Globus pallidus (tissue), 1 donor: ENCODE data around the gene DUSP6.

Source experiments
- DNase-seq: peaks from one replicate; pipeline ENCODE4 v3.0.0-alpha.2; 2015; ENCODE audit warnings: low spot score

DUSP6 gene

DNA sequence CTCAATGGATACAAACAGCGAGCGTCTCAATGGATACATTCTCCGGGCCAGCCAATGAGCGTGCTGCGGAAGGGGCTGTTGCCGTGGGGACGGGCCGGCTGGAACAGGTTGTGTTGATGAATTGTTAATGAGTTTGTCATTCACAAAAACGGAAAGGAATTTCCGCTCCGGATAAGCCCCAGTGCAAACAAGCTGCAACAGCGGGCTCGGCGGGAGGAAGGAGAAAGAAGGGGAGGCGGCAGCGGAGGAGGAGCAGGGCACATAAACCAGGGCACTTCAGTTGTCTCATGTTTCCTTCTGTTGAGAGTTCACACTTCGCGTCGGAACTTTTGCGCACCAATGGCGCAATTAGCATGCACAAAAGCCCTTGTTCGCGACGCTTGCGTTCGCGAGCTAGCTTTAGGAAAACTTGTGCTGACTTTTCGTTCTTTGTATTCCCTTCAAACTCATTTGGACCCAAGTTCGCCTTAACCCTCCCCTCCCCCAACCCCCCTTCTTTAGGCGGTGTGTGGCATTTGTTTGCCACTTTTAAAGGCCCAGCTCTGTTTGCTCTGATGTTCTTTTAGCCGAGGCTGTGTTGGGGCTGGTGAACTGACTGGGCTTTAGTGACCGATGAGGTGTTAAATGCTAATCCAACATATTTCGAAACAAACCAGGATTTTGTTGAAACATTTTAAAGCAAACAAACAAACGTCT is at the start of gene DUSP6:
DUSP6 (minus strand) TSS at position 10 of the 696 bp plus-strand sequence. CDS start 462 bp downstream, outside the sequence.
- peak; percentile 89 for DNase-seq

DNA sequence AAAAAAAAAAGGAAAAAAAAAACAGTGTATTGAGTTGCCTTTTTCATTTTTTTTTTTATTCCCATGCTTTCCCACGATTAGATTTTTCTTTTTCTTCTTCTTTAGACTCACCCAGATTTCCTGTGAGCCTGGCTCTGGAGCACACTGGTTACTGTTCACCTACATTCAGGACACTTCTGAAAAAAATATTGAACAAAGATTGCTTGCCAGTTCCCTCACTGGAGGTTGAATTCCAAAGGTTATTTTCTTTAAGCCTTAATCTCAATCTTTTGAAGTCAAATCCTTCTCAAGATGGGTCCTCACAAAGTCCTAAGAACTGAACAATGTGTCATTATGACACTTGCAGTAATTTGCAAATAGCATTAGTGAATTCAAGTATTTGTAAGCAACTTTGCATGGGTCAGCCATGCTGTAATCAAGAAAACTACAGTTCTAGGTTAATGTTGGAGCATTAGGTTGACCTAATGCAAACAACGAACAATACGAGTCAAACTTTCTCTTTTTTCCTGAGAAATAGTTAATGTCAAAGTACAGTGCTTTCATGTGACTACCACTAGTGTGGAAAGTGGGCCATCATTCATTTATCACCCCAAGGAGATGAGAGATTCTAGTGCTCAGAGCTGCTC is 49.2 kb upstream of the DUSP6 start:
- no peak for DNase-seq

GRCh38 chr12:89400415-89400814 is 48.1 kb upstream of the DUSP6 start:
- no peak for DNase-seq

DNA sequence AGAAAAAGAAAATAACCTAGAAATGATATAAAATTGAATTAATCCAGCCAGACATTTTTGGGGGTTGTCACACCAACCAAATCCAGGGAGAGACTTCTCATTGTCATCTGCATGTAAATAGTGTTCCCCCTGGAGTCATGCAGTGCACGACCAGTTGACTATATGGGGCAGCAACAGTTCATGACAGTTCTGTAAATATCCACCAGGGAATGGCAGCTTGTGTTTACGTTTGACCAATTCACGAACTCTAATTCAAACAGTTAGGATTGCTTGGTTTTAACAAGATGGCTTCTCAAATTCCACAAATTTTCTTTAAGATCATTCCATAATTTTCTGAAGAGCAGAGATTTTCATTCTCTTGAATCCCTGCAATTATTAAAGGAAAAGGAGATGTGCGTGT is 43.4 kb upstream of the DUSP6 start:
- no peak for DNase-seq

DNA sequence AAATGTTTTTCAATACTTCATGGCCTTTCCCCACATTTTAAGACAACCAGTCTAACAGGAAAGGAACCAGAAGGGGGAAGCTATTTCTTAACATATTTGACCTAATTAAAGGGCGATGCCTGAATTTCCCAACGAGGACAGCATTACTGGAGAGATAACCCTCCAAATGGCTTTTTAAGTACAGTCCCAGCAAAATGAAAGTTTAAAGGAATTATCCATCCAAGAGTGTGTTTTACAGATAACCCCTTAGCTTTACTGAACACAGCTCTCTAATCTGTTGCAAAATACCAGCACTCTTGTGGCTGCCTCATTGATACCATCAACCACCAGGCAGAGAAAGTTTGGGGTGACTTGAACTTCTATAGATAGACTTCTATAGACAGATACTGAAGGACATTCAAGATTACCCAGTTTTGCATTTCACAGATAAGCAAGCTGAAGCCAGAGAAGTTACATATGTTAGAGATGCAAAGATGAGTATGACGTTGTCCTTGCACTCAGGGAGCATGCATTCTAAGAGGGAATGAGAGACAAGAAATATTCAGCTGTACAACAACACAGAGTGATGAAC is 41.3 kb upstream of the DUSP6 start:
- no peak for DNase-seq

- DNase-seq = no peak
Observed at GRCh38 chr12:89392391-89392790, 40.1 kb upstream of the DUSP6 start.

DNA sequence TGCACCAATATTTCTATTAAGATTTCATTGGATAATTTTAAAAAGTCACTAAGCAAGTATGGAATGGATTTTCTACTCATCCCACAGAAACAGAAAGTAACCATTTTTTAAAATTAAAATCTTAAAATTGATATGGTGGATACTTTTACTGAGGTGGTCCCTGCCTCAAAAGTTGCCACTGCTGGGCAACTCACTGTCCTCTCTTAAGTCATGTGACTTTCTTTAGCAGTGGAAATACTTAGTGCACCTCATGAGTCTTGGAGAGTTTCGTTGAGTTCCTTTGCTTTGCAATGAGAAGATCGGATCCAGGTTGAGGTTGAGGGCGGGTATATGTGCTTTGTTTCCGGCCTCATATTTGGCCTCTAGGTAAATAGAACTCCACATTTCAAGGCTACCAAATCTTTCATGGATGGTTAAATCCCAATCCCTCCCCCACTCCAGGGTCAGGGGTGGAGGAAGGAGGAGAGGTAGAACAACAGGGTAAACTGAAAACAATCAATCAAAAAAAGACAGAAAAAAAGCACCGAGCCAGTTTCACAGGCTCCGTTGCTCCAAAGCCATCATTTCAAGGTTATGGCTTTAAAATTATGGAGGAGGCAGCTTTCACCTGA is 39.5 kb upstream of the DUSP6 start:
- DNase-seq = no peak

DNA sequence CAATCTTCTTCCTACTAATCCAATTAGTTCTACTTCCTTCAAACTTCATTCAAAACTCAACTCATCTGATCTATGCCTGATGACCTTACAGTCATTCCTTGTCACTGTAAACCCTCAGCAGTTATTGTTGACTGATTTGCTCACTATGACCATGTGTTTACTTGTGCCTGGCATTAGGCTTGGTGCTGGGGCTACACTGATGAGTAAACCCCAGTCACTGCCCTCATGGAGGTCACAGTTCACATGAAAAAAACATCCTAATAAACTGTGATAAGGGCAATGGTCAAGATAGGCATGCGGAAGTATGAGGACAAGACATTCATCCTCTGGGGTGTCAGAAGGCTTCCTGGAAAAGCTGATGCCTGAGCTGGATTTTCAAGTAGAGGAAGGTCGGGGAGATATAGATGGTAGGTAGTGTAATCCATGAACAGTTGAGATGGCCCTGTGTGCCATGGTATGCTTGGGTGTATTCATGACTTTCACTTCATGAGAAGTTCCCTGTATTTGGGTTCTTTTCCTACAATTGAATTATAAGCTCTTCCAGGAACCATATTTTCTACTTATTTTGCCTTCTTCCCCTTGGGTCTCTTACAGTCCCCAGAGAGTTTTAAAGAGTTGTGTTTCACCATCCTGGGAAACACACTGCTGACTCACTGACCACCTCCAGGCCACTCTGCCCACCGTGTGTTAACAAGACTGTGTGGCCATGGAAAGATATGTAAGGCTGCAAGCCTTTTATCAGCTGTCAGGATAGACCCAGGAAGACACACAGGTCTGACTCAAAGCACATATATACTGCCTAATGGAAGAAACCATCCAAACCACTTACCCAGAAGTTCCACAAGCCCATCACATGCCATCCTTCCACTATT is 38.7 kb upstream of the DUSP6 start:
- DNase-seq = no peak

GRCh38 chr12:89389755-89390661 is 37.7 kb upstream of the DUSP6 start:
- DNase-seq = no peak

DNA sequence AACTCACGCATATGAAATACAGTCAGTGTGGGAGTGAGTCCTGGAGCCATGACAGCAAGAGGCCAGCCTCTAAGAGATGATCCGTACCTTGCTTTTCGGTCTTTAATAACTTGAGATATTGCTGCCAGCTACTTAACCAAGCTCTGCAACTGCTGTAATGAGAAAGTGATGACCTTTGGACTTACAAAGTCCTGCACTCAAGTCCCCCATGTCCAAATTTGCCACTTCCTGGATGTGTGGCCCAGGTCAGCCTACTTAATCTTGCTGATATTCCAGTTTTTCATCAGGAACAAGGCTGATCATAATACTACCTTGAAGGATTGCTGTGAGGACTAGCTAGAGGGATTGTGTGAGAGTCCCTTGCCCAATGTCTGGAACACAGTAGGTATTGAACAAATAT is 33.8 kb upstream of the DUSP6 start:
- DNase-seq = no peak

DNA sequence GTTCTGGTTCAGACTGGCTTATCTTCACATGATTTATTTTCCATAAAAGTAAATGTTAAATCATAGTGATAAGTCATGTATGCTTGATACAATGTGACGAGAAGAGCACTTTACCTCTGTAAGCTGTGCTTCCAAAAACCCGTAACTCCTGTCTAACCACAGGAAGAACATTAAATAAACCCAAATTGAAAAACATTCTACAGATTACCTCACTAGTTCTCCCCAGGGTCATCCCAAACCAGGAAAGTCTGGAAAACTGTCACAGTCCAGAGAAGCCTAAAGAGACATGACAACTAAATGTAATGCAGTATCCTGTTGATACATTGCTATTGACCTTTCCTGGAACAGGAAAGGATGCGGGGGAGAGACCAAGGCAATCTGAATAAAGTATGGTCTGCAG is 32.5 kb upstream of the DUSP6 start:
- DNase-seq = no peak

DNA sequence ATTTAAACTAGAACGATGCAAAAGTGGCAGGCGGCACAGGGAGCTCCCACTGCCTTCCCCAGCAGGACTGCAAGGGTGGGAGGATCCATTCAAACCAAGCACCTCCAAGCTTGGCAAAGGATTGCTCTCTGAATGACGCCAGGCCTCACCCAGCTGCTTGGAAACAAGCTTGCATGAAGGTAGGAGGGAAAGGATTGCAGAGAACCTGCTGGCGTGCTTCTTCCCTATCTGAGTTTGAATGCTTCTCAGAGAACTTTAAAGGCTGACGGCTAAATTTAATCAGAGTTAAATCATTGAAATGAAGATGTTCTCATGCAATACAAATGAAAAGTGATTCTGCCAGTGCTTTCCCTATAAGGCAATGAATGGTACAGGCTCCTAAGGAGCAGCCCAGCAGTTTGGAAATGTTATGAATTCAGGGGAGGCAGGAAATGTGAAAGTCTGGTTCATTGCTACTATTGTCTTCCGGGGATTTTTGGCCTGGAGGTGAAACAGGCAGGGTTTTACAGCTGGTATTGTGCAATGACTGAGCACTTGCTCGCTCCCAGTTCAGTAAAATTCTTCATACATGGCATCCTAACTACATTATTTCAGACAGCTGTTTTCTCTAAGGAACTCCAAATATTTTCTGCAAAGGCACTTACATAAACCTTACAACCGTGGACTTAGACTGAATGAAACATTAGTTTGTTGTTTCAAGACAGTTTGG is 31.9 kb upstream of the DUSP6 start:
- DNase-seq = no peak

DNA sequence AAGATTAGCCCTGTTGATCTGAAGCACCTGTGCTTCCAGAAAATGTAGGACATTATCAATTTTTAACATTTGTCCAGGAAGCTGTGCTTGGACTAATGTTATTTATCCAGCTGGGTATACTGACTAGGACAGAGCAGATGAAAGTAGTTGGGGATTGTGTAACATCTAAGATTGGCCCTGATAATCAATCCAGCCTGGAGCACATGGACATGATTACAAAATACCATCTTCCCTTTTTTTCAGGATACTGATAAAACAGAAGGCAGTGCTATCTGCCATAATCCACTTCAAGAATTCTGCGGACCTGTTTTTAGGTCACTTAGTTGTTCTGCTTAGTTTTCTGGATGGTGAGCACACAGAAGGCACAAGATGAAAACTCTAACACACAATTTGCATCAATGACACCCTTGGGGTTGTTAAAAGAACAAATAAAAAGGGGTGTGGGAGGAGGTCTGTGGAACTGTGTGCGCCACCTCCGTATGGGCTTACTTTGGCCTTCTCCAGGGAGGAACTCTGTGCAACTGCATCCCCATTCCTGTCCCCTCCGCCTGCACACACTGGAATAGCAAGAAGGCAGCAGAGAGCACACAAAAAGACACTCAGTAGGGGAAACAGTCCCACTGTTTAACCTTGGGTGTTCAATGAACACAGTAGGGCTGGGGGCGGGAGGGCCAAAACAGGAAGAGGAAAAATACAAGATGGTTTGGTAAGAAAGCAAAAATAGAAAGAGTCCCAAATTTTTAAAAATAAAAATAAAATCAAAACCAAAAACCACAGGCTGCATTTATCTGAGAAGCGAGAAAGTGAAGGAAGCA is 31.1 kb upstream of the DUSP6 start:
- DNase-seq = no peak

DNA sequence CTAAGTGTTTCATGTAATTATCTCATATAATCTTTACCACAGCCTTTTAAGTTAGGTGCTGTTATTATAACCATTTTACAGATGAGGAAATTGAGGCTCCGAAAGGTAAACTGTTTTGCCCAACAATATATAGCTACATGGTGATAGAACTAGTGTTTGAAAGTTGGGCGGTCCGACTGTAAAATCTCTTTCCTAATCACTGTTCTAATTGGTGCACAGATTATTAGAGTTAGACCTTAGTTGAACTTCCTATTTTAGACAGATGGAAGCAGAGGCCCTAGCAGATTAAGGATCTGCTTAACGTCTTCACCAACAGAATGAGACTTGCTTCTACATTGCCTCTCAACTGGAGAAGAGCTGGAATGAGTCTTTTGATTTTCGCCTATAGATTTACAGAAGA is 30.0 kb upstream of the DUSP6 start:
- no peak for DNase-seq

DNA sequence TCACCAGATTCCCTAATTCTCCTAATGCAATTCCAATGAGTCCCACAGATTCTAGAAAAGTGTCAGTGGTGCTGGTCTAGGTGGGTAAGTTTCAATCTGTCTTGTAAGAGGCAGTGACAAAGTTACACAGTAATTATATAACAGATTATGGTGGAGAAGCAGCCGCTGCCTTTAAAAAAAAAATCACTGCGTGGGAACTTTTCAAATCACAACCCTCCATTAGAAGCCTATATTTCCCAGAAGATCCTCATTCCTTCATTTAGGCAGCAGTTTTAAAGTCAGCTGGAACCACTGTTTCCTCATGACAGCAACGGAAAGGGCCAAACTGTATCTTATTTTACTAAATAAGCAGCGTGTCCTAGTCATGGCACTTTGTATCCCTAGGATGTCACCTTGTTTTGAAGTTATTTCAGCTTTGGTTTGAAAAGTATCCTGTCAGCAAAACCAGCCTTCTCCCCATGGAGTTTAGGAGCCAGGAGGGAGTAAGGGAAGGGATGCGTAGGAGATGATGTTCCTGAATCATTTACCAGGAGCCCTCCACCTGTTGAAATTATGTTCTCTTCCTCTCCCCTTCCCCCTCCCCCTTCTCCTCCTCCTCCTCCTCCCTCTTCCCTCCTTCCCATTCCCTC is 27.7 kb upstream of the DUSP6 start:
- DNase-seq = no peak

GRCh38 chr12:89379148-89379838 is 27.0 kb upstream of the DUSP6 start:
- no peak for DNase-seq

DNA sequence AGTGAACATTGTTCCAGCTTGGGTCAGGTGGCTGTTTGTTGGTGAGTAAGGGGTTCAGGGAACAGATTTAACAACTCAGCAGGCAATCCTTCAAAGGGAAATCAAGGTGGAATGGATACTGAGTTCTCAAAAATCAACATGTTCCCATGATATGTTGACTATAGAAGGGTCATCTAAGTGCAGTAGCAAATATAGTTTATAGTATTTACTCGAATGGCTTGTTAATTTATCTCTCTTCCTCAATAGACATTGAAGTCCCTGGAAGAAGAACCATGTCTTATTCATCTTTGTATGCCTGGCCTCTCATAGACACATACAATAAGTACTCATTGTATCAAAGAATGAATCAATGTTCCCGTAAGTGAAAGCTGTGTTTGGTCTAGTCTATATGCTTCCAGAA is 24.5 kb upstream of the DUSP6 start:
- no peak for DNase-seq

DNA sequence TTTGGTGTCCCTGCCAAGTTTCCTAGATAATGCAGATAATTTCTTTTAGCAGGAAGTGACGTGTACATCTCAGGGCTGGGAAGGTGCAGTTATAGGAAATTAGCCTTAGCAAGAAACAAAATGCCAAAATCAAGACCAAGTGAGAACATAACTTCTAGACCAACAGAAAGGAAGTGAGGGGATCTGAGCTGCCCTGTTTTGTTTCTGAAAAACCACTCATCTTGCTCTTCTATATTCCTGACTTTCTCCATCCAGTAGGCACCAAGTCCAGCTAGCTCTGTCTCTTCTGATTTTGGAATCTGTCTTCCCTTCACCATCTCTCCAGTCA is 23.9 kb upstream of the DUSP6 start:
- DNase-seq = no peak
